ENCODE data around the gene CTSL.

CTSL gene

DNA sequence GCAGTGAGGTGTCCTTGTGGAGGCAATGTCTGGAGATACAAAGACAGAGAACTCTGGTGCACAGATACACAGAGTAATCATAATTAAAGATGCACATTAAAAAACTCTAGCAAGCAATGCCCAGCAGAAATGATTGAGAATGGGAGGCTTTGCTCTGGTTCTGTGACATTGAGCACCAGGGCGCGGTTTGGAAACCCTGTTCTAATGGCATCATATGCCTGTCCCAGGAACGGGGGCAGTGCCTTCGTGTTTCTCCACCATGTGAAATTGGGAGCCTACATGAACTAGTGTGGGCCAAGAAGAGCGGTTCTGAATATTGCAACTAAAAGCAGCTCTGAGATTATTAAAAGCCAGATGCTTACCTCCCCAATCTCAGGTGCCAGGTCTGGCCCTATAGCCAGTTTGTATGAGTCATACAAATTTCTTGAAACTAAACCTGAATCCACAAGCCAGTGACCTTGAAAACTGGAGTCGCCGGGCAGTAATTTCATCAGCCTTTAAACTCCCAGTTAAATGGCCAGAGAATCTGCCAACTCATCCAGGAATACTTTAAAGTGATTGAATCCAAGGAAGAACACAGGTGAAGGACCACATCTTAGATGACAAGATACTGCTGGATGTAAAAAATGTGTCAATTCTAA lies 22.2 kb upstream of the CTSL start:
- Histone ChIP-seq H3K4me3 (ENCODE audit: low read length) (no peak overlapping the region), H3K79me2 (ENCODE audit: control insufficient read depth, low read length) (no peaks in the 10 kb centered on the region), H3K27me3 (ENCODE audit: control insufficient read depth, low read length) (no peaks in the 10 kb centered on the region), H3K4me2 (ENCODE audit: low read length) (no peak overlapping the region), H3K9me2 (replicated peaks; ENCODE audit: control insufficient read depth, low read length) (no peaks in the 10 kb centered on the region), H3F3A (ENCODE audit: control insufficient read depth, insufficient read depth) (no peaks in the 10 kb centered on the region), H3K9me3 (ENCODE audit: control insufficient read depth, insufficient read depth, low read length) (no peaks in the 10 kb centered on the region), H3K36me3 (ENCODE audit: control insufficient read depth, low read length) (no peaks in the 10 kb centered on the region), H3K4me1 (ENCODE audit: control insufficient read depth, low read length) (no peaks in the 10 kb centered on the region), H4K20me1 (ENCODE audit: control insufficient read depth, insufficient read depth, low read depth, low read length) (no peaks in the 10 kb centered on the region), H3K27ac (ENCODE audit: low read depth, low read length) (no peak overlapping the region)
- TF ChIP-seq EZH2phosphoT487 (IDR thresholded peaks at IDR 0.05; ENCODE audit: borderline replicate concordance, low read length), result no peak
- TF ChIP-seq, protein P1, sequence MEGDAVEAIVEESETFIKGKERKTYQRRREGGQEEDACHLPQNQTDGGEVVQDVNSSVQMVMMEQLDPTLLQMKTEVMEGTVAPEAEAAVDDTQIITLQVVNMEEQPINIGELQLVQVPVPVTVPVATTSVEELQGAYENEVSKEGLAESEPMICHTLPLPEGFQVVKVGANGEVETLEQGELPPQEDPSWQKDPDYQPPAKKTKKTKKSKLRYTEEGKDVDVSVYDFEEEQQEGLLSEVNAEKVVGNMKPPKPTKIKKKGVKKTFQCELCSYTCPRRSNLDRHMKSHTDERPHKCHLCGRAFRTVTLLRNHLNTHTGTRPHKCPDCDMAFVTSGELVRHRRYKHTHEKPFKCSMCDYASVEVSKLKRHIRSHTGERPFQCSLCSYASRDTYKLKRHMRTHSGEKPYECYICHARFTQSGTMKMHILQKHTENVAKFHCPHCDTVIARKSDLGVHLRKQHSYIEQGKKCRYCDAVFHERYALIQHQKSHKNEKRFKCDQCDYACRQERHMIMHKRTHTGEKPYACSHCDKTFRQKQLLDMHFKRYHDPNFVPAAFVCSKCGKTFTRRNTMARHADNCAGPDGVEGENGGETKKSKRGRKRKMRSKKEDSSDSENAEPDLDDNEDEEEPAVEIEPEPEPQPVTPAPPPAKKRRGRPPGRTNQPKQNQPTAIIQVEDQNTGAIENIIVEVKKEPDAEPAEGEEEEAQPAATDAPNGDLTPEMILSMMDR (IDR thresholded peaks at IDR 0.05; ENCODE audit: low read depth, low read length, poor library complexity, severe bottlenecking), result no peak

DNA sequence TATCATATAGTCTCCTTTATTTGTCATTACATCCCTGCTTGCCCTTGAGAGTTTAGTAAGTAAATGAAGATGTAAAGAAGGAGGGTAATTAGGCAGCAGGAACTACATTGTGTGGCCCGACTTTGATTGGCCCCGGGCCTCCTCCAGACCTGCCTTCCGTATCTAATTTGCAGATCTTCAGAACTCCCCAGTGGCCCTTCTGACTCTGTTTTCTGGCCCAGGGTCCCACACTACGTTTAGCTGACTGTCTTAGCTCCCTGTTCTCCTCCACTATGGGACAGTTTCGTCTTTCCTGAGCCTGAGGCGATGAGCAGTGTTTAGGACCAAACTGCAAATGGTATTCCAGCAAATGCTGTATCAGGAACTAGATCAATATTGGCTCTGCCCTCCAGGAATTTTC lies 21.6 kb upstream of the CTSL start:
- Histone ChIP-seq H3F3A (ENCODE audit: control insufficient read depth, insufficient read depth) (no peaks in the 10 kb centered on the region), H3K27me3 (ENCODE audit: control insufficient read depth, low read length) (no peaks in the 10 kb centered on the region), H3K9me2 (replicated peaks; ENCODE audit: control insufficient read depth, low read length) (no peaks in the 10 kb centered on the region), H3K36me3 (ENCODE audit: control insufficient read depth, low read length) (no peaks in the 10 kb centered on the region), H3K4me2 (ENCODE audit: low read length) (no peak overlapping the region), H3K79me2 (ENCODE audit: control insufficient read depth, low read length) (no peaks in the 10 kb centered on the region), H3K9me3 (ENCODE audit: control insufficient read depth, insufficient read depth, low read length) (no peaks in the 10 kb centered on the region), H3K27ac (ENCODE audit: low read depth, low read length) (no peak overlapping the region), H4K20me1 (ENCODE audit: control insufficient read depth, insufficient read depth, low read depth, low read length) (no peaks in the 10 kb centered on the region), H3K4me1 (ENCODE audit: control insufficient read depth, low read length) (no peaks in the 10 kb centered on the region), H3K4me3 (ENCODE audit: low read length) (no peak overlapping the region)
- no peak for TF ChIP-seq EZH2phosphoT487 (IDR thresholded peaks at IDR 0.05; ENCODE audit: borderline replicate concordance, low read length)
- TF ChIP-seq, protein P1 (IDR thresholded peaks at IDR 0.05; ENCODE audit: low read depth, low read length, poor library complexity, severe bottlenecking), result no peak

DNA sequence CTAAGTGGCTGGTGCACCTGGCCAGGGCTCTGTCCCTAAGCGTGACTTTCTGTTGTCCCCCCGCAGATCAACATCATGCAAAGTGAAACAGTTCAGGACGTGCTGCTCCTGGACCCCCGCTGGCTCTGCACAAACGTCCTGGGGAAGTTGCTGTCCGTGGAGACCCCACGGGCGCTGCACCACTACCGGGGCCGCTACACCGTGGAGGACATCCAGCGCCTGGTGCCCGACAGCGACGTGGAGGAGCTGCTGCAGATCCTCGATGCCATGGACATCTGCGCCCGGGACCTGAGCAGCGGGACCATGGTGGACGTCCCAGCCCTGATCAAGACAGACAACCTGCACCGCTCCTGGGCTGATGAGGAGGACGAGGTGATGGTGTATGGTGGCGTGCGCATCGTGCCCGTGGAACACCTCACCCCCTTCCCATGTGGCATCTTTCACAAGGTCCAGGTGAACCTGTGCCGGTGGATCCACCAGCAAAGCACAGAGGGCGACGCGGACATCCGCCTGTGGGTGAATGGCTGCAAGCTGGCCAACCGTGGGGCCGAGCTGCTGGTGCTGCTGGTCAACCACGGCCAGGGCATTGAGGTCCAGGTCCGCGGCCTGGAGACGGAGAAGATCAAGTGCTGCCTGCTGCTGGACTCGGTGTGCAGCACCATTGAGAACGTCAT lies 19.7 kb upstream of the CTSL start:
- no peaks in the 10 kb centered on the region for H3K9me2 ChIP-seq (replicated peaks; ENCODE audit: control insufficient read depth, low read length)
- H3K36me3 ChIP-seq (ENCODE audit: control insufficient read depth, low read length), result no peaks in the 10 kb centered on the region
- H4K20me1 ChIP-seq (ENCODE audit: control insufficient read depth, insufficient read depth, low read depth, low read length), result no peaks in the 10 kb centered on the region
- H3F3A ChIP-seq (ENCODE audit: control insufficient read depth, insufficient read depth), result no peaks in the 10 kb centered on the region
- no peaks in the 10 kb centered on the region for H3K9me3 ChIP-seq (ENCODE audit: control insufficient read depth, insufficient read depth, low read length)
- TF ChIP-seq EZH2phosphoT487 (IDR thresholded peaks at IDR 0.05; ENCODE audit: borderline replicate concordance, low read length), result no peak
- TF ChIP-seq, protein P1 (IDR thresholded peaks at IDR 0.05; ENCODE audit: low read depth, low read length, poor library complexity, severe bottlenecking), result no peak
- no peaks in the 10 kb centered on the region for H3K79me2 ChIP-seq (ENCODE audit: control insufficient read depth, low read length)
- no peak overlapping the region for H3K4me2 ChIP-seq (ENCODE audit: low read length)
- no peak overlapping the region for H3K4me3 ChIP-seq (ENCODE audit: low read length)
- no peaks in the 10 kb centered on the region for H3K4me1 ChIP-seq (ENCODE audit: control insufficient read depth, low read length)
- no peak overlapping the region for H3K27ac ChIP-seq (ENCODE audit: low read depth, low read length)
- H3K27me3 ChIP-seq (ENCODE audit: control insufficient read depth, low read length), result no peaks in the 10 kb centered on the region

Measured in DOHH2 (cell line).